Fibroblast of lung (primary cell): ENCODE results near the gene WDR75. TPM values are rescaled to one million over a fixed set of nuclear protein-coding genes. Genes with fewer than 3 reads are reported as not detected.

ENCODE experiments used
- DNase-seq, 2 donors: peaks; one replicate each; pipeline versions ENCODE4 v3.0.0 to v3.0.0-alpha.2; 2010; ENCODE audit warnings: low read depth in 2 of 2
- H2AFZ ChIP-seq: 2 replicates; pipeline ENCODE4 v1.5.1; 2012; ENCODE audit warnings: low read length, control low read depth, inconsistent platforms
- H3K27ac ChIP-seq: 2 replicates; pipeline ENCODE4 v1.5.1; 2011; ENCODE audit warnings: low read length, control low read depth; ENCODE audit not compliant: insufficient read depth
- H3K27me3 ChIP-seq: 2 replicates; pipeline ENCODE4 v1.5.1; 2011; ENCODE audit warnings: mild to moderate bottlenecking, low read length; ENCODE audit not compliant: control insufficient read depth, insufficient read depth
- H3K36me3 ChIP-seq: 2 replicates; pipeline ENCODE4 v1.5.1; 2011; ENCODE audit warnings: low read length; ENCODE audit not compliant: control insufficient read depth, insufficient read depth
- H3K4me1 ChIP-seq: 2 replicates; pipeline ENCODE4 v1.5.1; 2011; ENCODE audit warnings: low read length; ENCODE audit not compliant: control insufficient read depth, insufficient read depth; ENCODE audit errors: extremely low read depth
- H3K4me2 ChIP-seq: 2 replicates; pipeline ENCODE4 v1.5.1; 2011; ENCODE audit warnings: low read length, control low read depth; ENCODE audit not compliant: insufficient read depth; ENCODE audit errors: extremely low read depth
- H3K4me3 ChIP-seq, 4 experiments: fragments of 200-600 bp in 1 of 4; sonication (generic) in 1 of 4; replicated peaks in 1 of 4; 2 replicates each; pipeline ENCODE4 v1.5.1; 2011 to 2016; ENCODE audit warnings: low read length in 4 of 4, low read depth in 3 of 4, mild to moderate bottlenecking in 3 of 4, control low read depth in 2 of 4, inconsistent platforms in 1 of 4, mixed read lengths in 1 of 4; ENCODE audit not compliant: insufficient read depth in 1 of 4; ENCODE audit errors: control extremely low read depth in 1 of 4
- H3K79me2 ChIP-seq: 2 replicates; pipeline ENCODE4 v1.5.1; 2012; ENCODE audit warnings: mild to moderate bottlenecking, low read length, inconsistent platforms; ENCODE audit not compliant: control insufficient read depth, insufficient read depth
- H3K9ac ChIP-seq: 2 replicates; pipeline ENCODE4 v1.5.1; 2011; ENCODE audit warnings: mild to moderate bottlenecking, low read length, control low read depth; ENCODE audit not compliant: insufficient read depth
- H3K9me3 ChIP-seq: 2 replicates; pipeline ENCODE4 v1.5.1; 2012; ENCODE audit warnings: low read depth, low read length; ENCODE audit not compliant: control insufficient read depth, insufficient read depth
- H4K20me1 ChIP-seq: 2 replicates; pipeline ENCODE4 v1.5.1; 2011; ENCODE audit warnings: low read length; ENCODE audit not compliant: control insufficient read depth, insufficient read depth; ENCODE audit errors: extremely low read depth
- CTCF ChIP-seq, 2 donors: IDR thresholded peaks in 1 of 2; conservative IDR thresholded peaks in 1 of 2; 1 replicate in 1 of 2; 2 replicates in 1 of 2; pipeline ENCODE4 v1.5.1; 2011 to 2012; ENCODE audit warnings: low read length in 2 of 2, control low read depth in 1 of 2, inconsistent platforms in 1 of 2, low read depth in 1 of 2, mild to moderate bottlenecking in 1 of 2
- EZH2 ChIP-seq: IDR thresholded peaks from 2 replicates; pipeline ENCODE4 v1.5.1; 2012; ENCODE audit warnings: low read length, control low read depth, mild to moderate bottlenecking; ENCODE audit errors: missing control alignments
- polyA plus RNA-seq, 2 donors: library from polyadenylated mRNA; depleted of rRNA in 1 of 2; stranded (reverse) in 1 of 2; unstranded in 1 of 2; fragments of >200 nt; gene quantifications; 2 replicates each; pipeline ENCODE4 v1.2.1, GENCODE V29; 2011 to 2012; ENCODE audit warnings: missing spikeins in 1 of 2
- total RNA-seq: library from RNA; depleted of rRNA; stranded (reverse); fragments of >200 nt; gene quantifications from 2 replicates; pipeline ENCODE4 v1.2.1, GENCODE V29; 2014

WDR75 gene
- total and polyA plus RNA-seq, 2 donors (not counting 1 experiment from before 2014, with no cell fraction given), result 33.9 to 54.0 TPM

GRCh38 chr2:189402932-189403331 is 38.3 kb upstream of the WDR75 start:
- TF ChIP-seq CTCF (conservative IDR thresholded peaks at IDR 0.05 in 1 of 2, IDR thresholded peaks at IDR 0.05 in 1 of 2; ENCODE audit: low read depth in 1 of 2, low read length in 2 of 2) (no peak), EZH2 (no peak)
- Histone ChIP-seq H3K4me2 (no peak overlapping the region), H3K9ac (no peak overlapping the region), H4K20me1 (no peaks in the 10 kb centered on the region), H3K36me3 (no peaks in the 10 kb centered on the region), H3K27ac (no peak overlapping the region), H3K4me3 (no peak overlapping the region), H3K4me1 (no peaks in the 10 kb centered on the region), H2AFZ (no peak overlapping the region), H3K27me3 (no peaks in the 10 kb centered on the region), H3K9me3 (no peaks in the 10 kb centered on the region), H3K79me2 (no peaks in the 10 kb centered on the region)
- peak; percentile 15 to 90 for DNase-seq

DNA sequence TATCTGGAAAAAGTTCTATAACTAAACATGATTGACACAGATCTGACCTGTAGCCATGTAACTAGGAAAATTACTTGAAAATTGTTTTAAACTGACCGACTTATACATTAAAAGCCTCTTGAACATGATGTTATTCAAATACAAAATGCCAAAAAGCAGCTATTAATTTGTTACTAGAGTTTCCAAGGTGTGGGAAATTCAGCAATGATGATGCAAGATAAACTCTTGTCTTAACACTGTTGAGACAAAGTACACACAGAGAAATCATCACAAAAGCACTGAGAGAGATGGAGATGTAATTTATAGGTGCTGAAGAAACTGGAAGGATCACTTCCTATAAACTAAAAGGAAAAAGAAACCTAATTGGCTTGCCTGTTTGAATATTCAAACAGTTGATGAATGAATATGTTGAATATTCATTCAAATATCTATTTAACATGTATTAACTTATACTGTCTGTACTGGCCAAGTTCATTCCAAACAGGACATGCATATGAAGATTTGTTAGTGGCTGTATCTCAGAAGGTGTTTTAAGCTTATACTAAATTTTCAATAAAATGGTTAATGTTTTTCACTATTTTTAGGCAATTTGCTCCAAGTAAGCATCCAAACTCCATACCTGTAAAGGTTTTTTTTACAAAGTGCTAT is 34.6 kb upstream of the WDR75 start:
- Histone ChIP-seq H4K20me1 (no peaks in the 10 kb centered on the region), H3K9me3 (no peaks in the 10 kb centered on the region), H3K27me3 (no peaks in the 10 kb centered on the region), H3K4me3 (no peak overlapping the region), H3K27ac (peak overlapping the region; percentile 58), H3K36me3 (no peaks in the 10 kb centered on the region), H3K79me2 (no peaks in the 10 kb centered on the region), H3K4me1 (peaks cover 6% of the 10 kb centered on the region), H3K9ac (no peak overlapping the region), H3K4me2 (peak overlapping the region; percentile 64), H2AFZ (peak overlapping the region; percentile 12)
- no peak for DNase-seq
- TF ChIP-seq EZH2 (no peak), CTCF (conservative IDR thresholded peaks at IDR 0.05 in 1 of 2, IDR thresholded peaks at IDR 0.05 in 1 of 2; ENCODE audit: low read depth in 1 of 2, low read length in 2 of 2) (no peak)

DNA sequence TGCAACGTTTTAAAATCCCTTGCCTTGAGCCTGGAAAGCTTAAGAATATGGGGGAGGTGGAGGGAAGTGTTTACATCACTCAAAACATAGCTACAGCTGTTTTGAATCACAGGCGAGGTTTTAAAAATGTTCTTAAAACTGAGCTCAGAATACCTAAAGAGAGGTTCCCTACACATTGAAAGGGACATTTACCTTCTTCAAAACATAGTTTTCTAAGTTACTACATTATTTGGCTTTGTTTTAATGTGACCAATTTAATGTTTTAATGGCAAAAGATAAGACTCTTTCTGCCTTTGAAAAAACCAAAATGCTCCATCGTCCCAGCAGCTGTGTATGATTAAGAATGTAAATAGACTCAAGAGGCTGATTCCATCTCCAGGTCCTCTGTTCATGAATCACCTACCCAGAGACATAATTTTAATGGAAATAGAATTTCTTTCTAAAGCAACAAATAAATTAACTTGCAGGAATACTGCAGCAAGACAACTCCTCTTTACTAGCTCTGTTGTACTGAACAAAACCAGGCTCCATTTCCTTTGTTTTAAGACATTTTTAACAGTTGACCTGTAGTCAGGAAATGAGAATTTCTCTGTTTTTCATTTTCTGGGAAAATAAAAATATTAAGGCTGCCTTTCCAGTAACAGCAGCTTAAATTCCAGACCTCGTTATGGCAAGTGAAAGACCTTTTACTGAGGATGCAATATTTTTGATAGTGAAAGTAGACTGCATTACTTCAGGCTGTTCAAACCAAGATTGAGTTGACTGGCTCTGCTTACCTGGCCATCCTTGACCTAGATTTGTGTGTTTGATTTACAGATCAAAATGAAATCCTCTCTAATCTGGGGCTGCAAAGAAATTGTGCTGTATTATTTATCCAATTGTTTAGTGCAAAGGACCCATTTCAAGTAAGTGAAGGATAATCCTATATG is 33.7 kb upstream of the WDR75 start:
- Histone ChIP-seq H3K9me3 (no peaks in the 10 kb centered on the region), H3K4me3 (peak overlapping the region in 2 of 4 experiments; percentile 6 to 36), H2AFZ (peak overlapping the region; percentile 13), H3K36me3 (no peaks in the 10 kb centered on the region), H3K27me3 (no peaks in the 10 kb centered on the region), H3K79me2 (no peaks in the 10 kb centered on the region), H4K20me1 (no peaks in the 10 kb centered on the region), H3K4me2 (peak overlapping the region; percentile 64), H3K4me1 (peaks cover 6% of the 10 kb centered on the region), H3K27ac (peak overlapping the region; percentile 58), H3K9ac (no peak overlapping the region)
- DNase-seq, result peak; percentile 81 to 84
- no peak for TF ChIP-seq CTCF (conservative IDR thresholded peaks at IDR 0.05 in 1 of 2, IDR thresholded peaks at IDR 0.05 in 1 of 2; ENCODE audit: low read depth in 1 of 2, low read length in 2 of 2)
- TF ChIP-seq EZH2, result no peak
